Mesenchymal stem cell (in vitro differentiated cells and primary cell): Measurements from ENCODE around the gene AIG1.

Source experiments
- DNase-seq: peaks from one replicate; pipeline ENCODE4 v3.0.0-alpha.2; 2013
- H2AFZ ChIP-seq: one replicate; pipeline ENCODE4 v1.6.1; 2013; ENCODE audit warnings: low read depth, mild to moderate bottlenecking, control low read depth, inconsistent platforms, low read length, moderate library complexity
- H2AK5ac ChIP-seq: 2 replicates; pipeline ENCODE4 v1.6.1; 2013; ENCODE audit warnings: low read length, moderate library complexity, mild to moderate bottlenecking, inconsistent platforms; ENCODE audit not compliant: severe bottlenecking
- H2BK120ac ChIP-seq: one replicate; pipeline ENCODE4 v1.6.1; 2013; ENCODE audit warnings: low read depth, mild to moderate bottlenecking, inconsistent platforms, low read length, moderate library complexity
- H2BK12ac ChIP-seq, 2 experiments: one replicate each; pipeline ENCODE4 v1.6.1; 2013; ENCODE audit warnings: inconsistent platforms in 2 of 2, low read length in 2 of 2, mild to moderate bottlenecking in 2 of 2, moderate library complexity in 2 of 2, control low read depth in 1 of 2
- H2BK15ac ChIP-seq: one replicate; pipeline ENCODE4 v1.6.1; 2013; ENCODE audit warnings: mild to moderate bottlenecking, low read depth, inconsistent platforms; ENCODE audit not compliant: poor library complexity, severe bottlenecking
- H2BK5ac ChIP-seq: 2 replicates; pipeline ENCODE4 v1.6.1; 2013; ENCODE audit warnings: low read depth, mild to moderate bottlenecking, low read length, control low read depth, inconsistent platforms; ENCODE audit not compliant: poor library complexity, severe bottlenecking
- H3K14ac ChIP-seq, 2 experiments: one replicate each; pipeline ENCODE4 v1.6.1; 2013; ENCODE audit warnings: inconsistent platforms in 2 of 2, low read length in 2 of 2, control low read depth in 1 of 2, mild to moderate bottlenecking in 1 of 2, moderate library complexity in 1 of 2
- H3K18ac ChIP-seq, 2 experiments: one replicate each; pipeline ENCODE4 v1.6.1; 2013; ENCODE audit warnings: inconsistent platforms in 2 of 2, low read length in 2 of 2, control low read depth in 1 of 2, low read depth in 1 of 2, mild to moderate bottlenecking in 1 of 2
- H3K23ac ChIP-seq, 2 experiments: one replicate each; pipeline ENCODE4 v1.6.1; 2013; ENCODE audit warnings: inconsistent platforms in 2 of 2, low read length in 2 of 2, mild to moderate bottlenecking in 2 of 2, moderate library complexity in 2 of 2, control low read depth in 1 of 2
- H3K27ac ChIP-seq: 2 replicates; pipeline ENCODE4 v1.5.1; 2013; ENCODE audit warnings: mild to moderate bottlenecking, moderate library complexity, low read length, control low read depth, inconsistent platforms; ENCODE audit not compliant: poor library complexity, severe bottlenecking
- H3K27me3 ChIP-seq, 2 experiments: 2 replicates each; pipeline versions ENCODE4 v1.6.1 to v1.7.0; 2013; ENCODE audit warnings: low read length in 2 of 2, mild to moderate bottlenecking in 2 of 2, moderate library complexity in 2 of 2, control low read depth in 1 of 2, inconsistent platforms in 1 of 2; ENCODE audit not compliant: control insufficient read depth in 1 of 2, insufficient read depth in 1 of 2
- H3K36me3 ChIP-seq, 2 experiments: 2 replicates each; pipeline versions ENCODE4 v1.6.1 to v1.7.0; 2013; ENCODE audit warnings: low read length in 2 of 2, control low read depth in 1 of 2, inconsistent platforms in 1 of 2, low read depth in 1 of 2, mild to moderate bottlenecking in 1 of 2; ENCODE audit not compliant: insufficient read depth in 2 of 2, control insufficient read depth in 1 of 2
- H3K4ac ChIP-seq, 2 experiments: one replicate each; pipeline ENCODE4 v1.6.1; 2013; ENCODE audit warnings: inconsistent platforms in 2 of 2, low read length in 2 of 2, mild to moderate bottlenecking in 2 of 2, moderate library complexity in 2 of 2, control low read depth in 1 of 2, low read depth in 1 of 2
- H3K4me1 ChIP-seq: 2 replicates; pipeline ENCODE4 v1.6.1; 2013; ENCODE audit warnings: low read depth, low read length, control low read depth; ENCODE audit not compliant: control insufficient read depth, insufficient read depth
- H3K4me2 ChIP-seq: 2 replicates; pipeline ENCODE4 v1.6.1; 2013; ENCODE audit warnings: low read length, mild to moderate bottlenecking, inconsistent platforms; ENCODE audit not compliant: poor library complexity, severe bottlenecking
- H3K4me3 ChIP-seq, 2 experiments: 2 replicates each; pipeline versions ENCODE4 v1.5.1 to v1.7.0; 2013; ENCODE audit warnings: low read length in 2 of 2, mild to moderate bottlenecking in 2 of 2, control low read depth in 1 of 2, low read depth in 1 of 2; ENCODE audit not compliant: insufficient read depth in 1 of 2
- H3K79me1 ChIP-seq: replicated peaks from 2 replicates; pipeline ENCODE4 v1.6.1; 2013; ENCODE audit warnings: mild to moderate bottlenecking, control low read depth, low read length, inconsistent platforms; ENCODE audit not compliant: poor library complexity, severe bottlenecking
- H3K9ac ChIP-seq: 2 replicates; pipeline ENCODE4 v1.7.0; 2013; ENCODE audit warnings: mild to moderate bottlenecking, low read length, moderate library complexity
- H3K9me3 ChIP-seq: 2 replicates; pipeline ENCODE4 v1.7.0; 2013; ENCODE audit warnings: mild to moderate bottlenecking, low read length; ENCODE audit not compliant: control insufficient read depth
- H4K8ac ChIP-seq: one replicate; pipeline ENCODE4 v1.6.1; 2013; ENCODE audit warnings: inconsistent platforms, mild to moderate bottlenecking, low read length, moderate library complexity
- H4K91ac ChIP-seq: one replicate; pipeline ENCODE4 v1.6.1; 2013; ENCODE audit warnings: mild to moderate bottlenecking, low read length, inconsistent platforms
- WGBS: methylation state at CpG from one replicate; pipeline ENCODE4 v1.1.7; 2013; ENCODE audit warnings: mixed read lengths; 5-methylcytosine and 5-hydroxymethylcytosine counted together

AIG1 gene

GRCh38 chr6:143090314-143091044, 29.8 kb downstream of the AIG1 start:
- Histone ChIP-seq H3K27me3 (no peaks in the 10 kb centered on the region), H2BK120ac (no peak overlapping the region), H3K4me1 (no peaks in the 10 kb centered on the region), H4K8ac (no peak overlapping the region), H2BK12ac (no peak overlapping the region), H3K14ac (no peak overlapping the region), H3K23ac (no peak overlapping the region), H2BK15ac (no peak overlapping the region), H3K9me3 (no peaks in the 10 kb centered on the region), H3K9ac (no peak overlapping the region), H3K27ac (no peak overlapping the region), H3K4ac (no peak overlapping the region), H3K79me1 (peaks cover 3% of the 10 kb centered on the region), H3K4me3 (no peak overlapping the region), H3K36me3 (no peaks in the 10 kb centered on the region), H2AK5ac (no peak overlapping the region), H3K18ac (no peak overlapping the region), H4K91ac (no peak overlapping the region), H2BK5ac (no peak overlapping the region), H2AFZ (no peak overlapping the region), H3K4me2 (no peak overlapping the region)
- WGBS = 100% methylated on average over 1 of the region's 3 CpGs
- no peak for DNase-seq

GRCh38 chr6:143092768-143093167, 32.1 kb downstream of the AIG1 start:
- no peak overlapping the region for H2AK5ac ChIP-seq
- no peak overlapping the region for H3K4me3 ChIP-seq
- 83% methylated on average over 1 of the region's 2 CpGs for WGBS
- no peak overlapping the region for H3K4ac ChIP-seq
- H3K9me3 ChIP-seq = no peaks in the 10 kb centered on the region
- H3K27me3 ChIP-seq = no peaks in the 10 kb centered on the region
- H3K9ac ChIP-seq = no peak overlapping the region
- no peak overlapping the region for H3K18ac ChIP-seq
- H2BK15ac ChIP-seq = no peak overlapping the region
- no peak overlapping the region for H3K23ac ChIP-seq
- H3K36me3 ChIP-seq = no peaks in the 10 kb centered on the region
- no peak overlapping the region for H2AFZ ChIP-seq
- H3K27ac ChIP-seq = no peak overlapping the region
- no peak overlapping the region for H4K8ac ChIP-seq
- H3K14ac ChIP-seq = no peak overlapping the region
- no peaks in the 10 kb centered on the region for H3K4me1 ChIP-seq
- H3K4me2 ChIP-seq = no peak overlapping the region
- H3K79me1 ChIP-seq = peaks cover 3% of the 10 kb centered on the region
- H4K91ac ChIP-seq = no peak overlapping the region
- H2BK12ac ChIP-seq = no peak overlapping the region
- no peak for DNase-seq
- H2BK5ac ChIP-seq = no peak overlapping the region
- H2BK120ac ChIP-seq = no peak overlapping the region

GRCh38 chr6:143093290-143093689, 32.6 kb downstream of the AIG1 start:
- no peak overlapping the region for H3K14ac ChIP-seq
- H3K4me1 ChIP-seq = no peaks in the 10 kb centered on the region
- H3K4ac ChIP-seq = no peak overlapping the region
- no peaks in the 10 kb centered on the region for H3K9me3 ChIP-seq
- no peak overlapping the region for H2BK15ac ChIP-seq
- no peak overlapping the region for H2AFZ ChIP-seq
- no peak overlapping the region for H3K4me3 ChIP-seq
- H3K9ac ChIP-seq = no peak overlapping the region
- no peak overlapping the region for H4K8ac ChIP-seq
- H4K91ac ChIP-seq = no peak overlapping the region
- no peaks in the 10 kb centered on the region for H3K36me3 ChIP-seq
- H3K4me2 ChIP-seq = no peak overlapping the region
- peaks cover 3% of the 10 kb centered on the region for H3K79me1 ChIP-seq
- no peak overlapping the region for H2BK12ac ChIP-seq
- no peak overlapping the region for H3K23ac ChIP-seq
- DNase-seq = no peak
- H2AK5ac ChIP-seq = no peak overlapping the region
- no peak overlapping the region for H3K27ac ChIP-seq
- H2BK120ac ChIP-seq = no peak overlapping the region
- no peaks in the 10 kb centered on the region for H3K27me3 ChIP-seq
- no peak overlapping the region for H2BK5ac ChIP-seq
- no CpG with 5 or more reads among the region's 2 CpGs for WGBS
- no peak overlapping the region for H3K18ac ChIP-seq

- no peak overlapping the region for H4K91ac ChIP-seq
- no peak overlapping the region for H4K8ac ChIP-seq
- no peaks in the 10 kb centered on the region for H3K4me1 ChIP-seq
- no peak overlapping the region for H2BK5ac ChIP-seq
- no peak overlapping the region for H2AFZ ChIP-seq
- WGBS = 100% methylated on average over 1 of the region's 2 CpGs
- H3K4me2 ChIP-seq = no peak overlapping the region
- no peak overlapping the region for H2BK12ac ChIP-seq
- H3K4me3 ChIP-seq = no peak overlapping the region
- no peaks in the 10 kb centered on the region for H3K9me3 ChIP-seq
- H2BK120ac ChIP-seq = no peak overlapping the region
- H3K27ac ChIP-seq = no peak overlapping the region
- H3K36me3 ChIP-seq = no peaks in the 10 kb centered on the region
- no peaks in the 10 kb centered on the region for H3K27me3 ChIP-seq
- H2BK15ac ChIP-seq = no peak overlapping the region
- H3K79me1 ChIP-seq = peaks cover 2% of the 10 kb centered on the region
- no peak overlapping the region for H3K4ac ChIP-seq
- H3K14ac ChIP-seq = no peak overlapping the region
- no peak overlapping the region for H3K9ac ChIP-seq
- no peak overlapping the region for H3K18ac ChIP-seq
- H2AK5ac ChIP-seq = no peak overlapping the region
- H3K23ac ChIP-seq = no peak overlapping the region
- no peak for DNase-seq
Observed at GRCh38 chr6:143096403-143096802, 35.7 kb downstream of the AIG1 start.
